Measurements from ENCODE around the gene IL1A. TPM values are rescaled to one million over a fixed set of nuclear protein-coding genes. Genes with fewer than 3 reads are reported as not detected.

Gene IL1A
- total RNA-seq, 1 donor = not detected

DNA sequence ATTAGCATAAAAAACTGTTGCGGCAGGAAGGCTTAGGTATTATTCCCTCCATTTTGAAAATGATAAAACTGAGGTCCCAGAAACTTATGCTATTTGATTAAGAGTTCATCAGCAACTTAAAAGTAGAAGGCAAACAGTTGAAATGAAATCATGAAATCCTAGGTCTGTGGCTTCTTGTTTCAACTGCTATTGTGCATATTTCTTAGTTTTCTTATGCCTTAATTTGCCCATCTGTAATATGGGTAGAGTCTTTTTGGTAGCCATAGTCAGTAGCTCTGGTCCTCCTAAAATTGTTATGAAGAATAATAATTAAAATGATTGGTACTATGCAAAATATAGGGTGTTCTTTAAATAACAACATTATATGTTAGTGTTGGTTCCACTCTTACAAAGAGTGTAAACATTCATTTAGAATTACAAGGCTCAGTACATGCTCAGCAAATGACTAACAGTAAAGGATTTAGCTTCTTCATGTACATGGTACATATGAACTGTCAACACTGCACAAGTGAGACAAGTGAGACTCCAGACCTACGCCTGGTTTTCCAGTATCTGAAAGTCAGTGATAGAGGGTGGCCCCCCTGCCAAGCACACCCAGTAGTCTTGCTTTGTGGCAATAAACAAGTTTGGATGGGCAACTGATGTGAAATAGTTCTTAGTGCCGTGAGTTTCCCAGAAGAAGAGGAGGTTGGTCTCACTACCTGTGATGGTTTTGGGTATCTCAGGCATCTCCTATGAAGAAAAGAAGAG is 9.6 kb downstream of the IL1A start:
- no peak for TF ChIP-seq CTCF (IDR thresholded peaks at IDR 0.05; ENCODE audit: extremely low read depth, low read depth, low read length)

GRCh38 chr2:112773556-112773955 is 10.7 kb downstream of the IL1A start:
- Histone ChIP-seq H2AFZ (ENCODE audit: low read length) (no peak overlapping the region), H3K9me3 (ENCODE audit: low read depth, low read length) (no peaks in the 10 kb centered on the region), H3K27me3 (ENCODE audit: insufficient read depth, low read length) (no peaks in the 10 kb centered on the region), H3K27ac (ENCODE audit: low read depth, low read length) (no peak overlapping the region), H3K4me3 (ENCODE audit: insufficient read depth, low read length) (no peak overlapping the region), H3K36me3 (ENCODE audit: insufficient read depth, low read length) (no peaks in the 10 kb centered on the region), H3K4me2 (ENCODE audit: insufficient read depth, low read length) (no peak overlapping the region), H3K4me1 (ENCODE audit: insufficient read depth, low read length) (no peaks in the 10 kb centered on the region), H4K20me1 (ENCODE audit: insufficient read depth, low read length) (no peaks in the 10 kb centered on the region), H3K79me2 (ENCODE audit: insufficient read depth, low read length) (no peaks in the 10 kb centered on the region)
- DNase-seq (ENCODE audit: insufficient read length, low spot score, missing footprints) = no peak
- TF ChIP-seq CTCF (IDR thresholded peaks at IDR 0.05; ENCODE audit: extremely low read depth, low read depth, low read length) = no peak

More for the DNA sequence above, 9.6 kb downstream of the IL1A start:
- H3K4me2 ChIP-seq (ENCODE audit: insufficient read depth, low read length) = no peak overlapping the region
- H3K4me1 ChIP-seq (ENCODE audit: insufficient read depth, low read length) = no peaks in the 10 kb centered on the region
- H3K4me3 ChIP-seq (ENCODE audit: insufficient read depth, low read length) = no peak overlapping the region
- H3K79me2 ChIP-seq (ENCODE audit: insufficient read depth, low read length) = no peaks in the 10 kb centered on the region
- no peaks in the 10 kb centered on the region for H4K20me1 ChIP-seq (ENCODE audit: insufficient read depth, low read length)
- no peaks in the 10 kb centered on the region for H3K36me3 ChIP-seq (ENCODE audit: insufficient read depth, low read length)
- no peak overlapping the region for H2AFZ ChIP-seq (ENCODE audit: low read length)
- H3K27ac ChIP-seq (ENCODE audit: low read depth, low read length) = no peak overlapping the region
- DNase-seq (ENCODE audit: insufficient read length, low spot score, missing footprints) = no peak
- no peaks in the 10 kb centered on the region for H3K27me3 ChIP-seq (ENCODE audit: insufficient read depth, low read length)
- no peaks in the 10 kb centered on the region for H3K9me3 ChIP-seq (ENCODE audit: low read depth, low read length)

DNA sequence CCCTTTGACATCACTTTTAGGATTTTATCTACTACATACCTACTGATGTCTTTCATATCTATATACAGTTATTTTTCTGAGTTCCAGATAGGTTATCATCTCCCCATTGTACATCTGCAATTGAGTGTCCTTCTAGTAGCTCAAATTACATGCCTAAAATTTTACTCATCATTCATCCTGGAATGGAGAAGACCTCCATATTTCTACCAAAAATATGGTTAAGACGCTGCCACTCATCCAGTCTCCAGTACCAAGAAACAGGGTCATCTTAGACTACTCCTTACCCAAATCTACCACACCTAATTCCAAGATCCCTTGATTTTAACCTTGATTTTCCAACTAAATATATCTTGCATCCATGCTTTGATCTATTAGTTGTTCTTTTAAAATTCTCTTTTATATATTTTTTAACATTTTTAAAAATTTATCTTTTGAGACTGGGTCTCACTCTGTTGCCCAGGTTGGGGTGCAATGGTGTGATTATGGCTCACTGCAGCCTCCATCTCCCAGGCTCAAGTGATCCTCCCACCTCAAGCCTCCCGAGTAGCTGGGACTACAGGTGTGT is 11.3 kb downstream of the IL1A start:
- Histone ChIP-seq H3K27ac (ENCODE audit: low read depth, low read length) (no peak overlapping the region), H3K27me3 (ENCODE audit: insufficient read depth, low read length) (no peaks in the 10 kb centered on the region), H2AFZ (ENCODE audit: low read length) (no peak overlapping the region), H3K36me3 (ENCODE audit: insufficient read depth, low read length) (no peaks in the 10 kb centered on the region), H4K20me1 (ENCODE audit: insufficient read depth, low read length) (no peaks in the 10 kb centered on the region), H3K79me2 (ENCODE audit: insufficient read depth, low read length) (no peaks in the 10 kb centered on the region), H3K4me2 (ENCODE audit: insufficient read depth, low read length) (no peak overlapping the region), H3K9me3 (ENCODE audit: low read depth, low read length) (no peaks in the 10 kb centered on the region), H3K4me3 (ENCODE audit: insufficient read depth, low read length) (no peak overlapping the region), H3K4me1 (ENCODE audit: insufficient read depth, low read length) (no peaks in the 10 kb centered on the region)
- TF ChIP-seq CTCF (IDR thresholded peaks at IDR 0.05; ENCODE audit: extremely low read depth, low read depth, low read length) = no peak
- no peak for DNase-seq (ENCODE audit: insufficient read length, low spot score, missing footprints)

- no peaks in the 10 kb centered on the region for H3K36me3 ChIP-seq (ENCODE audit: insufficient read depth, low read length)
- DNase-seq (ENCODE audit: insufficient read length, low spot score, missing footprints) = no peak
- H3K4me3 ChIP-seq (ENCODE audit: insufficient read depth, low read length) = no peak overlapping the region
- no peaks in the 10 kb centered on the region for H3K27me3 ChIP-seq (ENCODE audit: insufficient read depth, low read length)
- H2AFZ ChIP-seq (ENCODE audit: low read length) = no peak overlapping the region
- H3K4me2 ChIP-seq (ENCODE audit: insufficient read depth, low read length) = no peak overlapping the region
- no peaks in the 10 kb centered on the region for H3K4me1 ChIP-seq (ENCODE audit: insufficient read depth, low read length)
- H3K9me3 ChIP-seq (ENCODE audit: low read depth, low read length) = no peaks in the 10 kb centered on the region
- H4K20me1 ChIP-seq (ENCODE audit: insufficient read depth, low read length) = no peaks in the 10 kb centered on the region
- no peak overlapping the region for H3K27ac ChIP-seq (ENCODE audit: low read depth, low read length)
- TF ChIP-seq CTCF (IDR thresholded peaks at IDR 0.05; ENCODE audit: extremely low read depth, low read depth, low read length) = no peak
- no peaks in the 10 kb centered on the region for H3K79me2 ChIP-seq (ENCODE audit: insufficient read depth, low read length)
These were observed 12.0 kb downstream of the IL1A start for GRCh38 chr2:112772322-112772721.

All from osteoblast (primary cell).